HG03175 (cell line): Measurements from ENCODE around the gene PPP1R37.
"Not testable (repeated sequence)": the region's sequence is repeated elsewhere in the genome, so short reads cannot be mapped to it uniquely, and the experiment has no call there.

Source experiments
- ATAC-seq: cut with Tn5 transposase; IDR thresholded peaks from one replicate; pipeline ENCODE4 v1.9.1; 2021; ENCODE audit warnings: mild to moderate bottlenecking, moderate library complexity; ENCODE audit not compliant: unreplicated experiment

Gene PPP1R37

GRCh38 chr19:45113628-45114027 lies 20.6 kb downstream of the PPP1R37 start:
- no peak for ATAC-seq

- ATAC-seq = no peak
Measured at GRCh38 chr19:45114116-45114515, 21.1 kb downstream of the PPP1R37 start.

- no peak for ATAC-seq
Measured at GRCh38 chr19:45115809-45116615, 23.0 kb downstream of the PPP1R37 start.

GRCh38 chr19:45117167-45117594 lies 24.2 kb downstream of the PPP1R37 start:
- ATAC-seq = no peak

- ATAC-seq = no peak
Measured at GRCh38 chr19:45117671-45118070, 24.7 kb downstream of the PPP1R37 start.

- ATAC-seq = no peak
Measured at GRCh38 chr19:45118106-45118505, 25.1 kb downstream of the PPP1R37 start.

- ATAC-seq = not testable (repeated sequence)
Measured at GRCh38 chr19:45118591-45119355, 25.8 kb downstream of the PPP1R37 start.

GRCh38 chr19:45119582-45119981 lies 26.6 kb downstream of the PPP1R37 start:
- ATAC-seq = no peak

- no peak for ATAC-seq
Measured at GRCh38 chr19:45121827-45122345, 28.9 kb downstream of the PPP1R37 start.

- ATAC-seq = no peak
Measured at GRCh38 chr19:45122832-45123231, 29.9 kb downstream of the PPP1R37 start.

- ATAC-seq = no peak
Measured at GRCh38 chr19:45123440-45123850, 30.5 kb downstream of the PPP1R37 start.

GRCh38 chr19:45124021-45124420 lies 31.0 kb downstream of the PPP1R37 start:
- ATAC-seq = no peak

- ATAC-seq = no peak
Measured at GRCh38 chr19:45125360-45125759, 32.4 kb downstream of the PPP1R37 start.

GRCh38 chr19:45125975-45126493 lies 33.1 kb downstream of the PPP1R37 start:
- ATAC-seq = no peak

- ATAC-seq = no peak
Measured at GRCh38 chr19:45126654-45127053, 33.7 kb downstream of the PPP1R37 start.

GRCh38 chr19:45128146-45128545 lies 35.2 kb downstream of the PPP1R37 start:
- no peak for ATAC-seq

- no peak for ATAC-seq
Measured at GRCh38 chr19:45128806-45129205, 35.8 kb downstream of the PPP1R37 start.

GRCh38 chr19:45130236-45130635 lies 37.3 kb downstream of the PPP1R37 start:
- no peak for ATAC-seq

- no peak for ATAC-seq
Measured at GRCh38 chr19:45130888-45131615, 38.1 kb downstream of the PPP1R37 start.

GRCh38 chr19:45133661-45134060 lies 40.7 kb downstream of the PPP1R37 start:
- ATAC-seq = no peak
